H1 (cell line): ENCODE data around the gene SSTR4. TPM values are rescaled to one million over a fixed set of nuclear protein-coding genes. Genes with fewer than 3 reads are reported as not detected.

ENCODE experiments used
- polyA plus RNA-seq, 7 experiments: library from polyadenylated mRNA; depleted of rRNA in 3 of 7; stranded (reverse) in 5 of 7; unstranded in 2 of 7; fragments of >200 nt in 5 of 7; fragments of 200-250 nt in 2 of 7; gene quantifications; 1 replicate in 5 of 7; 2 replicates in 1 of 7; 4 replicates in 1 of 7; pipeline versions ENCODE4 v1.2.1 to v1.2.3, GENCODE V29; 2011 to 2013; ENCODE audit warnings: missing spikeins in 2 of 7, mixed read lengths in 2 of 7
- total RNA-seq: library from RNA; stranded (reverse); fragmentation: NEBNext Ultra II Directional; extraction: Animal tissue kit (Norgen Biotek cat#: 25700); gene quantifications from 2 replicates; pipeline ENCODE4 v1.2.1, GENCODE V29; 2021
- TF ChIP-seq, protein P1 (sequence below): IDR thresholded peaks from 2 replicates; pipeline ENCODE4 v1.6.1; 2012; ENCODE audit warnings: inconsistent platforms

Gene SSTR4
- total and polyA plus RNA-seq, 2 of the 8 experiments (the other 6 are each of a cell fraction or from before 2014, with no cell fraction given): 0.05 TPM; not detected in 1

DNA sequence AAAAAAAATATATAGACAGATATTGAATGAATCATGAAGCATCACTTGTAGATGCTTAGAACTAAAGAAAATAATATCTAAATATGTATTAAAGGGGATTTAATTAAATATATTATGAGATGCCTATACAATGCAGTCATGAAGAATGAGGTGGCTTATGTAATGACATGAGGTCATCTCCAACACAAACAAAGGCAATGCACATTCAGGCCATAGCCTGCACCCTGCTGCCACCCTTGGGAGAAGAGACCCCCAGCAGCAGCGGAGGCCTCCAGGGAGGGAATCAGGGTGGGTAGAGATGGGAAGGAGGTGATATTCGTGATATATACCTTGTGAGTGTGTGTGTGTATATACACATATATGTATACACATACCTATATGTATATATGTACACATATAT is 26.4 kb upstream of the SSTR4 start (continued):
- TF ChIP-seq, protein P1, sequence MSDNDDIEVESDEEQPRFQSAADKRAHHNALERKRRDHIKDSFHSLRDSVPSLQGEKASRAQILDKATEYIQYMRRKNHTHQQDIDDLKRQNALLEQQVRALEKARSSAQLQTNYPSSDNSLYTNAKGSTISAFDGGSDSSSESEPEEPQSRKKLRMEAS: no peak
